Activated T-cell treated with anti-CD3 and anti-CD28 coated beads for 4 hours (primary cell): ENCODE measurements around the gene KCNA10.
"Not testable (repeated sequence)": the region's sequence is repeated elsewhere in the genome, so short reads cannot be mapped to it uniquely, and the experiment has no call there.

ENCODE experiments used
- DNase-seq: peaks from one replicate; pipeline ENCODE4 v3.0.0-alpha.2; 2020

KCNA10 gene

DNA sequence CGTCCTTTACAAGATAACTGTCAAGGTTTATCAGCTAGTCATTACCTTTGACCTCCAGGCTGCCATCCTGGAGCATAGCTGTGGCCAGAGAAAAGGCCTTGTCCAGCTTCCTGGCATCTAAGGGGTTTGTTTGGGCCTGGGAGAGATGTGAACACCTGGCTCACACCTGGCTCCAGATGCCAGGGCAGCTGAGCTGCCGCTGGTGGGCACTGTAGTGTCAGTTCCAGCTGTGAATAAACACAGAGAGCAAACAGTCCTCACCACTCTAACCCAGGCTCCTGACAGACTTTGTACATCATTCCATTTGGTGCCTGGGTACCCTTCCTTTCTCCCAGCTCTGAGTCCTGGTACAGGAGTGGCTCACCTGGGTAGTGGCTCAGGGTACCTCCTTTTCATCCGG is 14.3 kb upstream of the KCNA10 start:
- DNase-seq = no peak

DNA sequence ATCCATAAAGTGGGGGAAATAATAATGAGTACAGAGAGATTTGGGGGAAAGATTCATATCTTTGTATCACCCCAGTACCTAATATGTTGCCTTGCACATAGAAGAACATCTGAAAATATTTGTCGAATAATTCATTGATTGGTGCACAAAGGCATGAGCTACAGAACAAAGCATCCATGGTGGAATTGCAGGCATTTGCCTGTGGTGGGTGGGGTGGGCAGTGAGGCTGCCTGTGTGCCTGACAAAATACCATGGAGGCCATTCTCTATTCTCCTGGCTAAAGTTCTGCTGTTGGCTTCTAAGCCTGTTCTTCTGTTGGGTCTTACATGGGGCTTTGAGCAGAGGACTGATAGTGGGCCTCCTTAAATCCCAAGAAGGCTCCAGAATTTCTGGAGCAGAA is 10.0 kb upstream of the KCNA10 start:
- DNase-seq = no peak

DNA sequence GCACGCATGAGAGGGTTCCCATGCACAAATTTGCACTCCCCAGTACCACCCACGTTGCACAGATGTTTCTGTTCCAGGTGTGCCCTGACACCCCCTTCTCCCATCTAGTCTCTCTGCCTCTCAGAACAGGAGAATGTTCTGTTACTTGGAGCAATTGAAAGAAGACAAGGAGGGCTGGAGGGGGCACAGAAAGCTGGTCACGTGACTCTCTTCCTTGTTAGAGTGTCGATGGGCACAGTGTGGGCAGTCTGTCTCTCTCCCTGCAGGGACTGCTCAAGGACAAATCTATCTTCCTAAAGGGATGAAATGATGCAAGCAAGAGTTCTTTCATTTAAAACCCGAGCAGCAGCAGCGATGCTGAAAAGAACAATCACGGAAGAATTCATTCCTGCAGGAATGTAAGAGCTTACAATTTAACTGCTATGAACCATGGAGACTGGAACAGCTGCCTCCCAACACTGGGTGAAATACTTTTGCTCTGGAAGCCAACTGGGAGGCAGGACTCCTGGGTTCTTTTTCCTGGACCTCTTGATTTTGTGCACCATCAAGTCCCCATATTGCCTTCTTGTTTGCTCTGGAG is 7.3 kb upstream of the KCNA10 start:
- no peak for DNase-seq

DNA sequence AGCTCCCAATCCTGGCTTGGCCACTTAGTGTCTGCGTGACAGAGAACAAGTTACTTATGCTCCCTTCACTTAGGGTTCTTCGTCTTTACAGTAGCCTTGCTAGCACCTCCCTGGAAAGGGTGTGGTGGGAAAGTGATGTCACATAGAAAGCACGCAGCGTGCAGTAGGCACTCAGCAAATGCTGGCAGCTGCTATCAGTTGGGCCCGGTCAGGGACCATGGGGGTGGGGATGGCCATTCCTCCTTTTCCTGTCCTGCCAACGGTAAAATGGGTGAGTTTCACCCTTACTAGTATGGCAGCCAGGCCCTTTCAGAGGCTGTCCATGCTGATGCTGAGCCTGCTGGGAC is 6.2 kb upstream of the KCNA10 start:
- no peak for DNase-seq

DNA sequence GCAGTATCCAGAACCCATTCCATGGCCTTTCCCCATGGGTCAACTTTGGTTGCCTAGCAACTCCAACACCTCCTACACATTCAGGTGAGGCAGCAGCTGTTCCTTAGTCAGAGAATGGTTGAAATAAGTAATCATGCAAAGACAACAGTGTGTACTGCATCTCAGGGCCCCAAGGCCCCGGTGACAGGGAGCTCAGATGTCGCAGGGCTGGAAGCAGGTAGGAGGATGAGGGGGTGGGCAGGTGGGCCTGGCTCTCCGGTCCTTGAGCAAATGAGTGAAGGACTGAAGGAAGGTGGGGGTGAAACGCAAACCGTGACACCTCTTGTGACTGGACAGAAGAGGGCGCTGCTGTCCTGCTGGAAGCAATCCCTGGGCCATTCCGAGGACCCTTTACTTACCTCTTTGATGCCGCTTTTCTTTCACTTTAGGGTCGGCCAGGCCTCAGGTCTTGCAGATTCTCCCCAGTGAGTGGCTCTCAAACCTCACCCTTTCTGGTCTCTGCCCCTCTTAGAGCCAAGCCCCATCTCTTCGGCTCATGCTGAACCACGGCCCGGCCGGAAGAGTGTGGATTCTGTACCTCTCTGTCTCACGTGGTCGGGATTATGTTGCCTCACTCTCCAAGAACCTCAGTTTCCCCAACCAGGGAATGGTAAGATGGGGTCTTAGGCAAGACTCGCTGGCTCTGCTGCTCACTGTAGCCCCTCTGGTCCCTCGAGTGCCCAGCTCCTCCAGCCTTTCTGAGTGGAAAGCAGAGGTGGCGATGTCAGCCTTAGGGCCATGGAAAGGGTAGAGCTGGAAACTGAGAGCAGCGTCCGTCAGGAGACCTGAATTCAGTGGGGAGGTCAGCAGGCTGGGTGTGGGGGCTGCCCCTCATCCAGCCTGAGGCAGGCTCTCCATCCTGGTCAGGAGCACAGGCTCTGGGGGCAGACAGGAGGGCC is 5.6 kb upstream of the KCNA10 start:
- peak; percentile 26 for DNase-seq

DNA sequence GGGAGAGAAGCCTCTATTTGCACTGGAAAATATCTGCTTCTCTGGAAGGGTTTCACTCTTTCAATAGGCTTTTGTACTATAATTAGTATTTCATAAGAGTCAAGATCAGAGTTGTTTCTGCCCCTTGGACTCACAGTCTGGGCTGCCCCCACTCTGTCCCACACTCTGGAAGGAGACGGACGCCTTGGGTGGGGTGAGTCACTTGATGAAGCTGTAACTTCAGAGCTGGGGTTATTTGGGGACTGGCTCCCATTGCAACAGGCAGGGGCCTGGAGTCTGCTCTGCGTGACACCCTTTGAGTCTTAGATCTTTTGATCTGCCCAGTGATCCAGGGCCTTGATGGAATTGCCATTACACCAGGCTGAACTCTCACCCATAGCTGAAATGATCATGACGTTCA is 4.0 kb upstream of the KCNA10 start:
- no peak for DNase-seq

DNA sequence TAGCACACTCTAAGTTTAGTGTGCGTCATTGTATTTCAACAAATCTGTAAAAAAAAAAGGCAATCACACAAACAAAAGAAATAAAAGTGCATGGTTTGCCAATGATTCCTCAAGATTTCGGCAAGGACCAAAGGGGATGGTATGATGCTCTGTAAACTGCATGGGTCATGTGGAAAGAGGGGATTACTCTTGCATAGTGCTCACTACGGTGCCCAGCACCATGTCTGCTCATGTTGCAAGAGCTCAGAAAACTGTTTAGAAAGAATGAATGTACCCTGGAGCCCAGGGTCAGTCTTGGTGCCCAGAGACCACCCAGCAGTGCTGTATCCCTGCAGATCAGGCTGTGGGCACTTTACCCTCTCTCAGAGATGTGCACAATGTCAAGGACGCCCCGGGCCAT is 3.6 kb upstream of the KCNA10 start:
- DNase-seq = no peak

DNA sequence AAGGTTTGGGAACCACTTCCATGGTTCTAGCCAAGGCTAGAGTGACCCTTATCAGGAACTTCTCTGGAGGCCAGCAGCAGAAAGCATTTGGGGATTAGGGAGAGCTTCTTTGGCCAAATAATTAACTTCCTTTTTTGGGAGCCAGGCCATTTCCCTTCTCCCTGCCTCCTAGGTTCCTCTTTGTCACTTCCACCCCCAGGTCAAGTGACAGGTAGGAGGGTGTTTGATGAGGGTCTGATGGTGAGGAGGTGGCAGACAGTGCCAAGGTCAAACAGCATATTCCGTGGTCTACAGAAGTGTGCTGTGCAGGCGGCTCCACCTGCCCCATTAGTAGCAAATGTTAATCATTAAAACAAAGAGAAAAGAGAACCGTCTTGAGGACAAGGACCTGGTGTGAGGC is 1.9 kb upstream of the KCNA10 start:
- DNase-seq = no peak

DNA sequence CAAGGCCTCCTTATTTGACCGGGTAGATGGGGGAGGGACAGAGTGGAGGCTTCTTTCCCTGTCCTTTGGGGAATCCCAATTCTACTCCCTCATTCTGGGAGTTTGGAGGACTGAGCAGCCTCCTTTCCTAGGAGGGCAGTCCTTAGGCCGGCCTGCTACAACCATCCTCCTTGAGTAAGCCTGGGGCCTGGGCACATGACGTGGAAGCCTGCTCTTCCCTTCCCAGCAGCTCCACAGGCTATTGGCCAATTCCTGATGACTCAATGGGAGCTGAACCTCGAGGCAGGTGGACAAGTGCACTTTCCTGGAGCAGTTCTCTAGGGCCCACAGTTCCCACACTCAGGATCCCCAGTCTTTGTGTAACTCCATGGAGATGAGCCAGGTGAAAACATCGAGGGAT is 3.1 kb downstream of the KCNA10 start:
- no peak for DNase-seq

DNA sequence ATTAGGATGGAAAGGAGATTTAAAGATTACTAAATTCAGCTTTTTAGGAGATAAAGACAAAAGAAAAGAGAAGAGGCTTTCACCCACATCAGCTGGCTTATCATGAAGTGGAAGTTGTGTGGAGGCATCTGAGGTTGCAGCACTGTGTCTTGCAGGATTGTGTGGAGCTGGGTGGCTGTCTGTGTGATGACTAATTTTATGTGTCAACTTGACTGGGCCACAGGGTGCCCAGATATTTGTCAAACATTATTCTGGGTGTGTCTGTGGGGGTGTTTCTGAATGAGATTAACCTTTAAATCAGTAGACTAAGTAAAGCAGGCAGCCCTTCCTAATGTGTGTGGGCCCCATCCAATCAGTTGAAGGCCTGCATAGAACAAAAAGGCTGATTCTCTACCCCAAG is 3.9 kb downstream of the KCNA10 start:
- DNase-seq = no peak

DNA sequence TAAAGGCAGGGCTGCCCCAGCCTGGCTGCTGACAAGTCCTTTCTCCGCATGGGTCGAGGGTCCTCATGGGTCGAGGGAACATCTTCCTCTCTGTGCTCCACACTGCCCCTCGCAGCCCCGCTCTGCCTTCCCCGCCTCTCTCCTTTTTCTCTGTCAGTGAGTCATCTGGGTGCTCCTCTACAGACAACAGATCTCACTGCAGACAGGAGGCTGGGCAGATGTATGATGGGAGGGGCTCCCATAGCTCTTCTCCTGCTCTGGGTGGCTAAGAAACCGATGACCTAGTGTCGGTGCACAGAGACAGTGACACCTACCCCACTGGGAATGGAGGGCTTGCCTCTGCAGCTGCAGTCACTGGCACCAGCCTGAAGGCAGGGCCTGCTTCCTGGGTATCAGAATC is 5.5 kb downstream of the KCNA10 start:
- DNase-seq = no peak

DNA sequence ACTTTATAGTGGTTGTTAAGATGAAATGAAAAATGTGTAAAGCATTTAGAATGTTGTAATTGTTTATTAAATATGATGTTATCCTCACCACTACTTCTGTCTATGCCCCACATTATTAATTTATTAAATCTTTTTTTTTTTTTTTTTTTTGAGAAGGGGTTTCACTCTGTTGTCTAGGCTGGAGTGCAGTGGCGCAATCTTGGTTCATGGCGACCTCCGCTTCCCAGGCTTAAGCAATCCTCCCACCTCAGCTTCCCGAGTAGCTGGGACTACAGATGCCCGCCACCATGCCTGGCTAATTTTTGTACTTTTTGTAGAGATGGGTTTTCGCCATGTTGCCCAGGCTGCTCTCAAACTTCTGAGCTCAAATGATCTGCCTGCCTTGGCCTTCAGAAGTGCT is 7.5 kb downstream of the KCNA10 start:
- DNase-seq = no peak

DNA sequence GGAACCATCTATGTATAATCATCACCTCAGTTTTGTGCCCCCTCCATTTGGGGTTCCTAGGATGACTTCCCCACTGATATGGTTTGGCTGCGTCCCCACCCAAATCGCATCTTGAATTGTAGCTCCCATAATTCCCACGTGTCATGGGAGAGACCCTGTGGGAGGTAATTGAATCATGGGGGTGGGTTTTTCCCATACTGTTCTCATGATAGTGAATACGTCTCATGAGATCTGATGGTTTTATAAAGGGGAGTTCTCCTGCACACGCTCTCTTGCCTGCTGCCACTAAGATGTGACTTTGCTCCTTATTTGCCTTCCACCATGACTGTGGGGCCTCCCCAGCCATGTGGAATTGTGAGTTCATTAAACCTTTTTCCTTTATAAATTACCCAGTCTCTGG is 8.1 kb downstream of the KCNA10 start:
- DNase-seq = not testable (repeated sequence)

DNA sequence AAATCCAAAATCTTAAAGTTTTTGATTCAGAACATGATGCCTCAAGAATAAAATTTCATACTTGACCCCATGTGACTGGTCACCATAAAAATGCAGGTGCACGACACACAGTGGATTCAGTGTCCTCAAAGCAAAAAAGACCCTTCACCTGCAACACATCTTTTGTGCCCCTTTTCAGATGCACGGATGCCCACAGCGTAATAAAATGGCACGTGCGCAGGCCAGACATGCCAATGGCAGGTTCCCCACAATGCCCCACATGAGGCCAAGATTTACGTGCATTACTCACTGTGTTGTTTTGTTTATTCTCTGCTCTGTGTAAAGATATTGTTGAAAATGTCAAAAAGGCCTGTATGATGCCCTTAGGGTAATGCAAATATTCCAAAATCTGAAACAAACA is 9.3 kb downstream of the KCNA10 start:
- DNase-seq = no peak

DNA sequence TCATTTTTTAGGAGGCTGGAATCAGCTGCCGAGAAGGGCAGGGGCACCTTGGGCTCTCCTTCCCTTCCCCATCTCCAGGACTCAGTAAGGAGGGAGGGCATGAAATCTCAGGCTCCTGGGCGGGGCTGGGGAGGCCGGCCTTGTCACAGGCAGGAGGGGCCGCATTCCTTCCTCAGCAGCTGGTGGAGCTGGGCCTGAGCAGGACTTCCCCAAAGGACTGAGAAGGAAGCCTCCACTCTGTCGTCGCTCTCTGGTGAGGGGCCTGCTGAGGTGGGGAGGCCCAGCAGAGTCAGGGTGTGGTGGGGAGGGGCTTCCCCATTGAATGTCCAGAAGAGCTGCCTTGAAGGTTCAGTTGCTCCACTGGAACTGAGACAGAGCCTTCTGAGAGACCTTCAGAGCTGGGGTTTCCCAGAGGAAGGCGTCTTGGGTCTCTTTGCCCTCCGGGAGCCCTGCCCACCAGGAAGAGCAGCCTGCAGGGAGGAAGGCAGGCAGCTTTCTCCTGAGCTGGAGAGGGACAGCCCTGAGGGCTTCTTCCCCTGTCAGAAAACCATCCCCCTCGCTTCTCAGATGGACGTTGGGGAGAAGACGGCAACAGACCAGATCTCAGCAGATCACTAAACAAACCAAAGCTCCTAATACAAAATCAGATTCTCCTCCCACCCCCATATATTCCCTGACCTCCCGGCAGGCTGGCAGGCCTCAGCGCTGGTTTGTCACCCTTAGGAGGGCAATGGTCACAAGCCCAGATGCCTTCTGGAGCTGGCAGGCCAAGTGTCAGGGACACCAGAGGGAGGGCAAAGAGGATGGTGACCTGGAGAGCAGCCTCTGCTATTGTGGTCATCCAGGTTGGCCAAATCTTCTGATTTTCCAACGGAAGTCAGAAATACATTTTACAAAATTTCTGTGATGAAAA is 10.7 kb downstream of the KCNA10 start:
- DNase-seq = no peak

DNA sequence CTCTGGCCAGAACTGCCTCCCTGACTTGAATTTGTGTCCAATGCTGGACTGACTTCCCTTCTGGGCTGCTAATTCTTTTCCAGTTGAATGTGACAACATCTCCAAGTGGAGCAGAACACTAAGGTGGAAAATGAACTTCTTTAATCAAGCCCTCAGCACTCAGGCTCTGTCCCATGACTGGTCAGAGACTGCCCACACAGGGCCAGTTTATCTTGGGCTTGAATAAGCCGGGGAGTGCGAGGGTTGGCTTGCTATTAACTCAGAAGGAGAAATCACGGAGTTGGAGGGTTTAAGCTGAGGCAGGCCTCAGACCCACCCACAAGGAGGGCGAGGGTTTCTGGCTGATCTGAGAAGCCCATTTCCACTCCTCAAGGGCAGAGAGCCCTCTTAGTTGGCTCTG is 12.4 kb downstream of the KCNA10 start:
- DNase-seq = no peak

DNA sequence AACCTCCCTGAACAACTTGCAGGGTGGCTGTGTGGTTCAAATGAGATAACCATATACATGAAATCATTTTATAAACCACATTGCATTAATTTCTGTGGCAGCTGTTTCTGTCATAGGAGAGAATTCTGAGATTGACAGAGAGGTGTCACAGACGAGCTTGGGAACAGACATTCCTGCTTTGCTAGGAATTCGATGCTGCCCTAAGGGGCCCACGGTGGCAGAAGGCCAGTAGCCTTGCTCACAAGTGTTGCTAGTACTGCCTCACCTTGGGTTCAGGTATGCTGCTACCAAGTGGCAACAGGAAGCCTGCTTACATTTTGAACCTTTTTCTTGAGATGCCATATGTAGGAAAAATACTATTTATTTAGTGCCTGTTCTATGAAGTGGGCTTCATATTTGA is 13.4 kb downstream of the KCNA10 start:
- DNase-seq = no peak

DNA sequence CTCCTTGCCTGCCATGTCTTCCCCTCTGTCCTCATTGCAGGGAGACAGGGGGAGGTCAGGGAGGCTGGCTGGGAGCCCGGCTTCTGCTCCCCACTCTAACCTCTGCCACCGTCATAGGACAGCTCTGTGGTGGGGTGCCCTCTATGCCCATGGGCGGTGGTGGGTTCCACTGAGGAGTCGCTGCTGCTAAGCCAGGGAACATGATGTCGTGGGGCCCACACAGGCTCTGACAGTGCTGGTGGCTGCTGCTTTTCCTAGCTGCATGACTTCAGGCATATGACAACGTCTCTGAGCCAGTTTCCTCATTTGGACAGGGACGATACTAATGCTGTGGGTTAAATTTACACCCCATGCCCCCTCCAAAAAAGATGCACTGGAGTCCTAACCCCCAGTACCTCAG is 14.7 kb downstream of the KCNA10 start:
- no peak for DNase-seq

DNA sequence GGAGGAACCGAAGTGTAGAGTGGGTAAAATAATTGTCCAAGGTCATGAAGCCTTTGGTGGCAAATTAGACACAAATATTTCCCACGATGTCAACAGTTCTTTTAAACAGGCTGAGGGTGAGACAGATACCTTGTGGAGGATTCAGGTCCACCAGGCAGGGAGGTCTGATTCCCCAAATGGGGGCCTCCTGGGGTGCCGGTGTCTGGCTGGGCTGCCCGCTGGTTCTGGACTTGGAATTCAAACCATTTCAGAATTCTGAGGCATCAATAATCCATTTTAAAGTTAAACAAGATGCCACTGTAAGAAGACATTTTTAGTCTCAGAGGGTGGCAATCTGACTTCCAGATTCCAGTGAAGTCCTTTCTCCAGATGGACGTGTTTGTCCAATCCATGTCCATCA is 15.5 kb downstream of the KCNA10 start:
- DNase-seq = no peak

DNA sequence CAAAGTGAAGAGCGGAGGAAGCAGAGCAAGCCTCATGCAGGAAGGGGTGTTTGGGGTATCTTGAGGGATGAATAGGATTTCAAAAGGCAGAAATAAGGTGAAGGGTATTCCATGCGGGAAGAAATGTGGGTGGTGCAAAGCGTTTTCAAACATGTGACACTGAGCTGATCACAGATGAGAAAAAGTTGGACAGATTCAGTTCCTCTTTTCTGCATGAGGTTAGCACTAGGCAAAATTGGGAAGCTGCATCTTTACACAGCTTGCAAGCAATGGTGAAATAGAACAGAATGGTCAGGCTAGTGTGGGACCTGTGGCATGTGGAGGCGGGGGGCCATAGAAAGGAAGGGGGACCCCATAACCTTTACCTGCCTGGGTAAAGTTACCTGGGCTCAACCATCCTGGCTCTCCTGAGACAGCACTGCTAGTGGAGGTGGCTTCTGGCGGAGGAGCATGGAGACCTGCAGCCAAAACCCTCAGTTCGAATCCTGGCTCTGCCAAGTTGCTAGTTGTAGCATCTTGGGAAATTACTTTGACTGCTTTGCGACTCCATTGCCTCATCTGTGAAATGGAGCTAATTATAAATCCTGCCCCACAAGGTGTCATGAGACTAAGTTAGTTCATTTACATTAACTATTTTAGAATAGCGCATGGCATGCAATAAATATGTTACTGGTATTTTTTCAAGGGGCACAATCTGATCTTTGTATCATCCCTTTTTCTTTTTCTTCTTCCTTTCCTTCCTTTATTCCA is 16.4 kb downstream of the KCNA10 start:
- no peak for DNase-seq

DNA sequence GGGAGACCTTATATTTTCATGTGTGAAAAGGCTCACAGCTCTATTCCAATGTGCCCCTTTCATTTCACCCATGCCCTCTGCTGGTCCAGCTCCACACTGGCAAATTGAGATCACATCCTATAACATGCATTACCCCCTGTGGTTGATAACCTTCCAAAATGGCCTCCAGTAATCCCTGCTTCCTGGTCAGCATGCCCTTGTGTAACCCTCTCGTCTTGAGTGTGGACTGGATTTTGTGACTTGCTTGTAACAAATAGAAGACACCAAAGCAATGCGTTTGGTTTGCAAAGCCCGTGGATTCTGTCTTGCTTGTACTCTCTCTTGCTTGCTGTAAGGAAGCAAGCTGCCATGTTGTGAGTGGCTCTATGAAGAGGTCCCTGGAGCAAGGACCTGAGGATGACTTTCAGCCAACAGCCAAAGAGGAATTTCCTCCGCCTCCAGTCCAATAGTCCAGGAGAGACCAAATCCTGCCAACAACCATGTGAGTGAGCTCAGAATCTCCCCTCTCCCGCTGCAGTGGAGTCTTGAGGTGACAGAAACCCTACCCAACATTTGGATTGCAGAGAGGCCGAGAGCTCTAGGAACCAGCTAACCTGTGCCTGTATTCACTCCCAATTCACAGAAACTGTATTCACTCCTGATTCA is 17.4 kb downstream of the KCNA10 start:
- DNase-seq = no peak

DNA sequence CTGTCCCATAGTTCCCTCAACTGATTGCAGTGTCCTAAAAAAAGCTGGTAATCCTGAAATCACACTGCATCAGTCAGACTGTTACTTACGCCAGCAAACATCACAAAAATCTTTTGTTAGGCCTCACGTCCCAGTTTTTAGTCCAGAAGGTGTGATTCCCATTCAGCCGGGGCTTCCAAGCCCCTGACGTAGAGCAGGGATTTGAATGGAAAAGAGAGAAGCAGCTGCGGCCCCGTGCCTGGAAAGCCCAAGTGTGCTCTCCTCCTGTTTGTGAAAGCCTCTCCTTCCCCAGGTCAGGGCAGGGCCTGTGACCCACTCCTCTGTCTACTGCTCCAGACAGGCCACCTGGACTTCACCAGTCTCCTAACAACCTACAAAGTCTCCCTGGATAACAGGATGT is 20.7 kb downstream of the KCNA10 start:
- no peak for DNase-seq
